Neural cell (in vitro differentiated cells): ENCODE data around the gene FRMD4A.

Experiments used
- CTCF ChIP-seq: fragments of 450-650 bp; IDR thresholded peaks from 2 replicates; pipeline ENCODE4 v1.5.1; 2014; ENCODE audit warnings: antibody characterized with exemption, mild to moderate bottlenecking, moderate library complexity; ENCODE audit not compliant: poor library complexity, severe bottlenecking
- EZH2 ChIP-seq: fragments of 200-600, 300-800 bp; shearing (Covaris generic), sonication (generic); IDR thresholded peaks from 2 replicates; pipeline ENCODE4 v1.6.1; 2014; ENCODE audit warnings: antibody characterized with exemption, low read length, borderline replicate concordance, mild to moderate bottlenecking; ENCODE audit not compliant: insufficient read depth, poor library complexity, severe bottlenecking
- POLR2AphosphoS5 ChIP-seq: IDR thresholded peaks from 2 replicates; pipeline ENCODE4 v1.6.1; 2012
- RAD21 ChIP-seq: fragments of 450-650 bp; conservative IDR thresholded peaks from 2 replicates; pipeline ENCODE4 v1.6.1; 2014; ENCODE audit warnings: antibody characterized with exemption, mild to moderate bottlenecking, moderate library complexity
- REST ChIP-seq: IDR thresholded peaks from 2 replicates; pipeline ENCODE4 v1.6.1; 2012; ENCODE audit warnings: borderline replicate concordance
- TAF1 ChIP-seq: IDR thresholded peaks from 2 replicates; pipeline ENCODE4 v1.6.1; 2012; ENCODE audit warnings: low read depth

GRCh38 chr10:13704964-13705363 lies 625.8 kb downstream of the FRMD4A start:
- TF ChIP-seq EZH2 (no peak), CTCF (no peak), POLR2AphosphoS5 (no peak), REST (no peak), RAD21 (no peak), TAF1 (no peak)
